Stimulated activated CD8-positive, alpha-beta memory T cell treated with anti-CD3 and anti-CD28 coated beads, Interleukin-4, amount 100 ng/mL, for 48 hours (primary cell): Measurements from ENCODE around the gene SOS2.

Experiments used
- DNase-seq: peaks from one replicate; pipeline ENCODE4 v3.0.0-alpha.2; 2020

SOS2 gene

DNA sequence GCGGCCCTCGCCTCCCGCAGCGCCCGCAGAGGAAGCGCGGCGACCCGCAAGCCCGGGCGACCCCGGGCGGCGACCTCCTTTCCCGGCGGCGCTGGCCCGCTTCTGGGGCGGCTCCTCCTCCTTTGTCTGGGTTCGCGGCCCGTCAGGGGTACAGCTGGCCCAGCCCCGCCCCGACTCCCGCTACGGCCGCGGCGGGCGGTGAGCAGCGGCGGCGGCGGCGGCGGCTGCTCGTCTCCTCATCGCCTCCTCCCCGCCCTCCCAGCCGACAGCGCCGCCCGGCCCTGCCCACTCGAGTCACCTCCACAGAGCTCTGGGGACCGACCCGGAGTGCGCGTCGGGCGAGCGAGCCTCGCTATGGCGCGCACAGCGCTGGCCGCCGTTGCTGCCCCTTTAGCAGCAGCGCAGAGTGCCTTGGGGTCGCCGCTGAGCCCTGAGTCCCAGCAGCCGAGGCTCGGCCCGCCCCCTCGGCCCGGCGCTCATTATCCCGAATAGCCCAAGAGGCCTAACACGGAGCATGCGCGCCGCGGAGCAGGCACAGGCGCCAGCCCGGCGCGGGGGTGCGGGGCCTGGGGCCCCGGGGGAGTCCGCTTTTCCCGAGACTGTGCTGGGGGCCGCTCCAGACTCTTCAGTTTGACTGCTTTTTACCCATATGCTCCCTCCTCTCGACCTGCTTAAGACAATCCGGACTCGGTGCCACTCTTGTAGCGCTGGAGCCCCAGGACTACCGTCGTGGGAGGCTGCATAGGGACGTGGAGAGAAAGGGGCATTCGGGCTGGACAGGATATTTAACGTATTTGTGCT lies at the start of gene SOS2:
TSS of gene SOS2 (minus strand) at position 104 of the 801 bp plus-strand sequence. CDS start 295 bp downstream, outside the sequence.
- peak; percentile 80 for DNase-seq

DNA sequence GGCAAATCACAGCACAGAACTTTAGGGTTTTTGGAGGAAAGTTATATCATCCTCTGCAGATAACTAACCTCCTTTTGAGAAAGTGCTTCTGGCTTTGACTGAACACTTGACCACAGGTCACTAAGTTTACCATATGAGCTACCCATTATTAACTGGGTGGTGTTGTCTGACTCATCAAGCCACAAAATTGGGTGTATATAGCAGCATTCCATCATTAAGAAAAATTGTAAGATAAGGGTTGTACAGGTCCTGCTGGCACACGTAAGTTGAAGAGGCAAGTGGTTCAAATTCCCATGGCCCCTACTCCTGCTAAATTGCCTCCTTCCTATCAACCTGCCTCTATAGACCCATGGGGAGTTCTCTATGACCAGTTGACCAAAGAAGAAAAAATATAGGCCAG lies 41.1 kb upstream of the SOS2 start:
- no peak for DNase-seq

DNA sequence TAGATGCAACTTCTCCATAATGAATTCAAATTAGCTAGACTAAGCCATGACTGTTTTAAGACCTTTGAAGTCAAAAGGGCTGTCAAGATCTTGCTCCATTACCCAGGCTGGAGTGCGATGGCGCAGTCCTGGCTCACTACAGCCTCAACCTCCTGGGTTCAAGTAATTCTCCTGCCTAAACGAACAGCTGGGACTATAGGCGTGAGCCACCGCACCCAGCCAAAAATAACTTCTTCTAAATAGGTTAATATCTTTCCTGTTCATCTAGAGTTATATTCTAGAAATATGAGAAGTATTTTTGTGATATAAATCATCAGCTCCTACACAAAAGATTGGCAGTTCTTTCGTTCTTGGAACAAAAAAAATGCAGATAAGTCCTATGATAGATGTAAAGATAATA lies 39.6 kb upstream of the SOS2 start:
- no peak for DNase-seq

DNA sequence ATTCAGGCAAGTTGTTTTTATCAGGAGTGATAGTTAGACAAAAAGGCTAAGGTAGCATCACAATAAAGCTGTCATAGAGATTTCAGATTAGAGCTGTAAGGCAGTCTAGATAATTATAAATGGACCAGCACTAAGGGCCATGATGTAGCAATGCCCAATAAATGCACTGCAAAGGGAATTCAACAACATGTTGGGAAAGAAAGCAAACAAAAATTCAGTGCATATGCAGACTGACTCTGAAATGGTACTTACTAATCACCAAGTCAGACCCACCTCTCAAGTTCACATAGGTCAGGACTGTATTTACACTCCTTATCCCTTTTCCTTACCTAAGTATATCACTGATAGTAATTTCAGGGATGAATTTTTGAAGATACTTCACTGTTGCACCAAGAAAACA lies 33.7 kb upstream of the SOS2 start:
- DNase-seq: no peak

DNA sequence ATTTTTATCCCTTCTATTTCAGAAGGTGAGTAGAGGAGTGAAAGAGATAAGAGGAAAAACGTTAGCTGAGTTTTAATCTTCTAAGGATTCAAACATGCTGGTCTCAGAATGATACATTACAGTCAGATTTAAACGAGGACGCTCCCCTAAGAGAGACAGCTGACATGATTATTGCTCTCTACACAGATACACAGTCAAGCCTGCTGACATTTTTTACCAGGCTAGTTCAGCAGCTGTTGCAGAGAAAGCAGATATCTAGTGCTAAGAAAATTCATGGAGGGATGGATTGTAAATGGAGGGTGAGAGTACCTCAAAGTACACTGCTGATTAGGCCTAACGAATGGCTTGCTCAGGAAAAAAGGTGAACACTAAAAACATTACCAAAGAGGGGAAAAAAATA lies 31.9 kb upstream of the SOS2 start:
- DNase-seq: no peak

DNA sequence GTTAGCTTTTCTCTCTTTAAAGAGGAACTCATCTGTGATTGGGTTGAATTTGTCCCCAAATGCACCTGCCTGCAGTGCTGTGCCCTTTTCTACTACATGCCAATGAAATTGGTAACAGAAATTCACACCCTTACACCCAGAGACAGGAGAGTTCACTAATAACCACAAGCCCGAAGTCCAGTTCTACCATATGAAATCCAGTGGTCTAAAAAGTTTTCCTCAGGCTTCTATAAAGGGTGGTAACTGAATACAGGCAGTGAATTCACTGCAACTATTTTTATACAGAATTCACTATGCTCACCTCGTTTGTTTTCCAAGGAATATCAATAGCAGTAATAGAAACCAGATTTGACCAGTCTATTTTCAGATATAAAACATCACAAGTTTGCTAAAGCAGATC lies 31.5 kb upstream of the SOS2 start:
- no peak for DNase-seq

DNA sequence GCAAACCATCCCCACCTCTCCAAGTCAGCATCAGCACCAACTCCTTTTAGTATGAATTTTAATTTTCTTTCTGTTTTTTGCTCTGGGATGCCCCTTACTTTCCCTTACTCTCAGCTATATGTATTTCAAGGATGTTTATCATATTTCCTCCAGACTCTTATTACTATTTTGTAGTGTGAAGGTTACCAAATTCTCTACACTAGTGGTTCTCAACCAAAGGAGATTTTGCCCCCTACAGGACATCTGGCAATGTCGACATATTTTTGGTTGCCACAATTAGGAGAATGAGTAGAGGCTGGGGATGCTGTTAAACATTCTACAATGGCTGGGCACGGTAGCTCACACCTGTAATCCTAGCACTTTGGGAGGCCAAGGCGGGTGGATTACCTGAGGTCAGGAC lies 29.1 kb upstream of the SOS2 start:
- DNase-seq: no peak

DNA sequence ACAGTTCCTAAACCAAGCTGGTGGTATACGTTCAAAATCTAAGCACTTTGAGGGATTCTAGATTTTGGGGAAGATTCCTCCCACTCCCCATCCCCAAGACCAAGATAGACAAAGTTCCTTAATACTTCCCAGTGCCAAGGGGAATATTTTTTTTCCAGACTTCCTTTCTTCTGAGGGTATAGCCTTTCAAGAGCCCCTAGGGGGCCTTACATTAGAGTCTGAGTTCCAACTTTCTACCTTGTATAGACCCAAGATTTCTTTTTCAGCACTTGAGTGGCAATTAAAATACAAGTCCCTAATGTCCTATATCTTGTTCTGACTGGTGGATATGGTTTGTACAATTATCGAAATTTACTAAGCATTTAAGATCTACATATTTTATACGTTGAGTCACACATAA lies 28.7 kb upstream of the SOS2 start:
- DNase-seq: no peak

DNA sequence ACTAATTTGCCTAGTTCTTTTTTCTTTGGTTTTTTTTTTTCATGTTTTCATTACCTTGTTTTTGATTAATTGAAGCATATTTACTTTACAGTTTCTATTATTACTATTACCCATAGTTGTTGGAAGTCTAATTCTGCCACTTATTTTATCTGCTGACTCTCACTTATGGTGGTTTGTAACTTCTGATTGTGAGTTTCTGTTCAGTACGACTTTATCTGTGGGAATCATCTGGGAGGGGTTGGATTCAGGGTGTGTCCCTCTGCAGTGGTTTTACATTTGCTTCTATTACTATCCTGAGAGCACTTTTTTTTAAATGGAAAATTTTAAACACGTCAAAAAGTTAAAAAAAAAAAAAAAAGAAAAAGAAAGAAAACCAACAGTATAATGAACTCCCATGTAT lies 26.4 kb upstream of the SOS2 start:
- no peak for DNase-seq

DNA sequence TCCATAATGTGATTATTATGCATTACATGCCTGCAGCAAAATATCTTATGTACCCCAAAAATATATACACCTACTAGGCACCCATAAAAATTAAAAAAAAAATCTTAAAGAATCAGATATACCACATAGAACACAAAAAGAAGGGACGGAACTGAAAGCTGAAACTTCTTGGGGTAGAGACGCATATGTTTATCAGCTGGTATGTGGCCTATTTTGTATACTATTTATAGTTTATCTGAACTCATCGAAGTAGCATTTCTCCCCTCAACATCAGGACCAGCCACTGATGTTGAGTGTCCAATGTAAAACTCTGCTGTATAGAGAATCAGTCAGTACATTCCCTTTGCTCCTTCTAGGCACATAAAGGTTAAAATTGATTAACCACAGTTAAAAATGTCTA lies 22.9 kb upstream of the SOS2 start:
- DNase-seq: no peak

DNA sequence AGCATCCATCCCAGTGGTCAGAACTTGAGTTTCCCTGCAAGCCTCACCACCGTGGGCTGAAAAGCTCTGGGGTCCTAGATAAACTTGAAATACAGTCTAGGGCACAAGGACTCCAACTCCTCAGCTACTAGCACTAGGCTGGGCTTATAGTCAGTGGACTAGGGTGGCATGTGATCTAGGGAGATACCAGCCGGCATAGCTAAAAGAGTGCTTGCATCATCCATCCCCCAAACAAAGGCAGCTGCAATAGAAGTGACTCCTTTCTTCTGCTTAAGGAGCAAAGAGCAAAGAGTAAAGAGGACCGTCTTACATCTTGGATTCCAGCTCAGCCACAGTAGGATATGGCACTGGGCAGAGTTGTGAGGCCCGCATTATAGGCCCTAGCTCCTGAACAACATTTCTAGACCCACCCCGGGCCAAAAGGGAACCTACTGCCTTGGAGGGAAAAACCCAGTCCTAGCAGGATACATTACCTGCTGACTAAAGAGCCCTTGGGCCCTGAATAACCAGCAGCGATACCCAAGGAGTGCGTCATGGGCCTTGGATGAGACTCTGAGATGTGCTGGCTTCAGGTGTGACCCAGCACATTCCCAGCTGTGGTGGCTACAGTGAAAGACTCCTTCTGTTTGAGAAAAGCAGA lies 17.9 kb upstream of the SOS2 start:
- DNase-seq: no peak

DNA sequence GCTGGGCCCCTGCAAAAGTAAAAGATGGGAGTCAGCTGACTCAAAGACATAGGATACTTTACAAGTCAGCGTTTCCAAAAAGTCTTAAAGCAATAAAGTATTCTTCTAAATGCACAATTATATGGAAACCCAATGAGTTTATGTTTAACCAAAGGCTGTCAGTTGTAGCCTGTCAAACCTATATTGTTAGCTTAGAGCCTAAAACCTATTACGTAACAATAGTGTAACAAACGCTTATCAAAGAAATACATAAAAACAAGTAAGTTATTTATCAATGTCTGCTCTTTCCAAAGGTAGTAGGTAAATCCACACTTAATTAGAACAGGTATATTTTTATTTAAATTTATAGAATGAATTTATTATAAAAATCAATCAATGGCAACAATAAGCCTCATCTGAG lies 15.9 kb upstream of the SOS2 start:
- DNase-seq: no peak

DNA sequence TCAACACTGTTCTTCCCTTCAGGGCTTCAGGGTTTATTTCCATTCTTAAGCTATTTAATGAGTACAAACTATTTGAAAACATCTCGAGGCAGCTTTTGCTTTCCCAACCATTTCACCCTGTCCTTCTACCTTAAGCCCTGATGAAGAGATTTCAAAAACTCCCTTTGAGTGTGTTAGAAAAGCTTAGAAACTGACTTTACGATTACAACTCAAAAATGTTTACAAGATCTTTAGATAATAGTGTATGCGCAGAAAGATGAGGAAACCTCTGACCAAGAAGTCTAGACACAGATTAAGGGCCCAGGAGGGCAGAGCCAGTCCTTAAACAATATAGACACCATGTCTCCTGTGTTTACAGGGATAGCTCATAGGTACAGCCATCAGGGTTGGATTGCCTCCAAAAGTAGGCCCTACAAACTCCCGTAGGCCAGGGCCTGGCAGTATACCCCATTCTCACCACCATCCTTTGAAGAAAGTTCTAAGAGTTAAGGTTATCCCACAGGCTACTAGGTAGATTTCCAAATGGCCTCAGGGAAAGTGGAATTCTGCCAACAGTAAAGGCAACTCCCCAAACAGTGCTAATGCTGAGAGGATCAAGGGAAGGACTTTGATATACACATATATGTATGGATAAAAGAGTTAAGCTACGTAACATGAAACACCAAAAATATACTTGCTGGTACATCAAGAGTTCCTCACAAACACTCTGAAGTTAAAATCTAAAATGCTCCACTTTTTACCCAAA lies 11.4 kb upstream of the SOS2 start:
- no peak for DNase-seq

DNA sequence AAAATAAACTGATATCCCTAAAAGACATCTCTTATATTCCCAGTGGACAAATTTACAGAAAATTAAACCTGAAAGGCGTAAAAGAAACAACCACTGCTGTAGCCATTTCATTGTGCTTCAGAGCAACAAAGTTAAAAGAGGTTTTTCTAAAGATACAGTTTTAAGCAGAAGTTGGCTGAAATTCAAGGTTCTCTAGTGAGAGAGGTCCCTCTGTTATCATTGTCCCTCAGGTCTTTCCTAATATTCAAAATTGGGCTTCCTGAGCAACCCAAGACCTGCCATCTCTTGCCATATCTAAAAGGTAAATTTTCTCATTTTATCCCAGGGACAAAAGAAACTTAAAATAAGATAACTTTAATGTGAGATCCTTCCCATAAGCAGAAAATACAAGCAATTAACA lies 10.7 kb upstream of the SOS2 start:
- no peak for DNase-seq

DNA sequence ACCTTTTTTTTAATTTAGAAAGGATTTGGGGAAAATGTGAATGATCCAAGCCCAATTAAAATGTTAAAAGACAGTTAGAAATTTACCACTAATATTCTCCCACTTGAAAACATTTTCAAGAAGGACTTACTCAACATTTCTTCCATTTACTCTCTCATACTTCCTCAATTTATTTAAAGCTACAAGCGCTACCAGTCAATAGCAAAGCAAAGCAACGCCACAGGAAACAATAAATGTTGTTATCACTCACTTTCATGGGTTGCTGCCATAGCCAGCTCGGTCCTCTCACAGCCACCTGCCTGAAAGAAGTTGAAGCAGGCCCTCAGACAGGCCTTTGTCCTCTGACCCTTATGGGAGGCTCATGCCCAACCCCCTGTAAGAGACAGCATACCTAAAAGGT lies 6.0 kb upstream of the SOS2 start:
- no peak for DNase-seq

DNA sequence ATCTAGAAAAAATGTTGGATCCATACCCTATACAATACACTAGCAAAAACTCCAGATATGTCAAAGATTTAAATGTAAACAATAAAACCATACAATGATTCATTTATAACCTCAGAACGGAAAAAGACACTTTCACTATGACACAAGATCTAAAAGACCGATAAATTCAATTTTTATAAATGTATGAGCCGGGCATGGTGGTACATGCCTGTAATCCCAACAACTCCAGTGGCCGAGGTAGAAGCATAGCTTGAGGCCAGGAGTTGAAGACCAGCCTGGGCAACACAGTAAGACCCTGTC lies 2.5 kb upstream of the SOS2 start:
- no peak for DNase-seq

DNA sequence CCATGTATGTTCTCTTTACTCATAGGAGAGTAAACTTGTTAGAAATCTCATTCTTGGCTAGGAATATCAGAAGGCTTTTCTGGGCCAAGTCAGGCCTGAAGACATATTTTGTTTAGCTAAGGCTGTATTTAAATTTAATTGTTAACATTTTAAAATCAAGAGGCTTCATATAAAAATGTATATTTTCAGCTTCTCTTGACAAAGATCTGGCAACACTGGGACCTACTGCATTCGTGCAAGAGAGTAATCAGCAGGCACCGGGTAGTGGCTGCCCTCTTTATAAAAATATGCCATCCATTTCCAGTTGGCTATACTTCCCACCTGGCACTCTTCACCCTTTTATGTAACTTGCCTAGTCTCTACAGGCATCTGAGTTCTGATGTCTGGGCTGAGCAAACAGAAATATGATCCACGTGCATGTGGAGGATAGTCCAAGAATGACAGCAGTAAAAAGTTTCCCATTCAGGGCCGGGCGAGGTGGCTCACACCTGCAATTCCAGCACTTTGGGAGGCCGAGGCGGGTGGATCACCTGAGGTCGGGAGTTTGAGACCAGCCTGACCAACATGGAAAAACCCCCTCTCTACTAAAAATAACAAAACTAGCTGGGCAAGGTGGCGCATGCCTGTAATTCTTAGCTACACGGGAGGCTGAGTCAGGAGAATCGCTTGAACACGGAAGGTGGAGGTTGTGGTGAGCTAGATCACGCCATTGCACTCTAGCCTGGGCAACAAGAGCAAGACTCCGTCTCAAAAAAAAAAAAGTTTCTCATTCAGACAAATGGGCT lies 2.0 kb upstream of the SOS2 start:
- peak; percentile 33 for DNase-seq

DNA sequence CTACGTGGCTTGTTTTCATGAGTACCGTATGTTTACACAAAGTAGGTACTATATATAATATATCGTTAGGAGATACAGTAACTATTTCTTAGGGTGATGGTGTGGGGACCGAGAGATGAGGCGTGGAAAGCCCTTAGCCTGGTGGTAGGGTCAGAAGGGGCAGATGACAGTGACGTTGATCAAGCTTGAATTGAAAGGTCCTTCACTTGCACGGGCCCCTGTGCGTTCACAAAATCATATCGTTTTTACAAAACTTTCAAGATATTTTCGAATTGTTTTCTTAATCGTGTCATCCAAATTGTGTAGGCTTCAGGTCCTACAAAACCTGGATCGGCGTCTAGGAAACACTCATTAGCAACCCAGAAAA lies 881 bp upstream of the SOS2 start:
- DNase-seq: no peak

DNA sequence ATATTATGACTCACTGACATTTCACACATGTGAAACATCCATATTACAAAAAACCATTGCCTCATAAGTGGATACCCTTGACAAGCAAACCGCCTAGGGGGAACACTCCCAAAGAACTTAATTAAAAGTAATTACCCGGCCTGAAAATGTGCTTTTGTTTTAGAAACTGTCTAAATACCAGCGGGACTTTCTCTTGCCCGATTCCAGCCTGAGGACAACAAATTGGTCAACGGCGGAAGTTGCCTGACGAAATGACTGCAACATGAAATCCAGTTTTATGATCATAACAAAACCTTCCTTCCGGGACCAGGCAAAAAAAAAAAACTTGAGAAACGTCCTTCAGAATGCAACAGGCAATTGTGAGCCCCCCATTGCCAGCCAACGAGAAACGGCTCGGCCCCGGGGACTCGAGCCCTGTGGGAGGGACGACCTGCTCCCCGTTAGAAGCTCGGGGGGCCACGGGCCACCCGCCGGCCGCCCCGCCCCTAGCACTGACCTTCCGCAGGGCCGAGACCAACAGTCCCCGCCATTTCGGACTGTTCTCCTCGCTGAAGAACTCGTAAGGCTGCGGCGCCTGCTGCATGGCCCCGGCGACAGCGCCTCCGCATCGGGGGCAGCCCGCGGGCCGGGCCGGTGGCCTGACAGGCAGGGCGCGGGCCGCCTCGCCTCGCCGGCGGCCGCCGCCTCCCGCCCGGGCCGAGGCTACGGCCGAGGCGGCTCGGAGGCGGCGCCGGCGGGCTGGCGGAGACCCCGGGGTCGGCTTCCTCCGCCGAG lies 490 bp downstream of the SOS2 start:
- DNase-seq: peak; percentile 46

DNA sequence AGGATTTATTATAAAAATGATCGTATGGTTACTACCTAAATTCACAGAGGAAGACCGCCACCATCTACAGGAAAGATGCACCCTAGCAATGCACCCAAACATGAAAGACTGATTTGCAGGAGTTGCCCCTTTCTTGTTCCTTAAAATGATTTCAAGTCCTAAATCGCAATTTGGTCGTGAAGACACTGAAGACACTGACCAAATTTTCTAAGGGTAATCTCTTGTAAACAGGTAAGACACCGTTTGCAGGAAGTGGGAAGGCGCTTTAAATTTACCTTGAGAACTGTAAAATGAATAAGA lies 1.0 kb downstream of the SOS2 start:
- DNase-seq: no peak

DNA sequence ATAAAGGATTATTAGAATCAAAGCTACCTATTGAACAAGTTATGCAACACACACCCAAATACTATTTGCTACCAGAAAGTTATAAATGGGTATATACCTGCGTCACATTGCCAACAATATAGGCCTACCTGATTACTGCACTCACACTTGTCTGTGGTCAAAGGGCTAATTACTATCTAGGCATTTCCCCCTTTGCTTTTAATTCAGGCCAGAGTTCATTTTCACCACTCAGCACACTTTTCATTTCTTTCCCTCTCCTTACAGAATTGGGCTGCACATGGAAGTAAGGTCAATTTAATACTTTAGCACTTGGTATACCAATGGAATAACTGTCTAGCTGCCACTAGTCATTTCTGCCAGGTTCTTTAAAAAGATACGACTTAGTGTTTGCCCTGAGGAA lies 1.7 kb downstream of the SOS2 start:
- no peak for DNase-seq

DNA sequence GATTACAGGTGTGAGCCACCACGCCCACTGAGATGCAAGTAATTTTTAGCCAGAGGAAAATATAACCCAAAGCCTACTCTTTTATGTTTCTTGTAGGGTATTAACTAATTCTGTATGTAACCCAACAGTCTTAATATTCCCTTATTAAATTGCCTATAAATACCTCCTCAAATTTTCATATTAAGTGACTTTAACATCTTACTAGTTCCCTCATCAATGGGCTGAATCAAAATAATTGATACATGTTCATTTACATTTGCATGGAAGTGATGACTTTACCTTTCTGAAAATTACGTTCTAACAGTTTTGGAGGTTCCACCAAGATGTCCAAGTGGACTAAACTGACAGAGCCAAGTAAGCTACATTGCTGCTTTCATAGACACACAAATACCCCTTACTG lies 3.1 kb downstream of the SOS2 start:
- DNase-seq: no peak

DNA sequence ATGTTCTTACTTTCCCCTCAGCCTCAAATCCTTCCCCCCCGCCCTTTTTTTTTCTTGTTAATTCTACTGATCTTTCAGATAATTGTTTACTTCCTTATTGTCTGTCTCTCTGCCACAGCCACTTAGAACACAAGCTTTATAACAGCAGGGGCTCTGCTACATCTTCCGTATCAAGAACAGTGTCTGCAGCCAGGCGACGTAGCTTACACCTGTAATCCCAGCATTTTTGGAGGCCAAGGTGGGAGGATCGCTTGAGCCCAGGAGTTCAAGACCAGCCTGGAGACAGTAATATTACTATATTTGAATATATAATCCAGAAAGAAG lies 5.4 kb downstream of the SOS2 start:
- no peak for DNase-seq
